IMR-90 (cell line): Measurements from ENCODE around the gene AS3MT. TPM values are rescaled to one million over a fixed set of nuclear protein-coding genes. Genes with fewer than 3 reads are reported as not detected.

ENCODE experiments used
- ATAC-seq: fragments of 200-7000 bp; cut with Tn5 transposase; 2 replicates; pipeline ENCODE4 v1.9.1; 2020; ENCODE audit warnings: low read depth, mild to moderate bottlenecking, moderate library complexity
- BruUV-seq: library from RNA; stranded (reverse); fragments of 400-500 nt; replicated peaks from 2 replicates; lab custom pipeline; 2021; lab: Mats Ljungman, UMichigan
- CTCF ChIA-PET: fragments of 300-600 bp; formaldehyde crosslinking; extraction: SDS; loops from one replicate; lab custom pipeline; 2021; ENCODE audit warnings: antibody characterized with exemption; lab: Yijun Ruan, JAX
- POLR2A ChIA-PET: fragments of 300-600 bp; sonication (Branson Sonifier 250); formaldehyde crosslinking; loops from one replicate; lab custom pipeline; 2022; ENCODE audit warnings: antibody characterized with exemption; ENCODE audit not compliant: unreplicated experiment; lab: Charles Lee
- DNase-seq: peaks from one replicate; pipeline ENCODE4 v3.0.0; 2013
- H2AFZ ChIP-seq: replicated peaks from 2 replicates; pipeline ENCODE3; 2013; ENCODE audit warnings: low read length, mild to moderate bottlenecking; ENCODE audit not compliant: poor library complexity
- H2AK5ac ChIP-seq: 2 replicates; pipeline ENCODE4 v1.6.1; 2013; ENCODE audit warnings: low read depth, low read length, inconsistent platforms
- H2AK9ac ChIP-seq: replicated peaks from 2 replicates; pipeline ENCODE3; 2013; ENCODE audit warnings: mild to moderate bottlenecking, low read depth, low read length, moderate library complexity; ENCODE audit not compliant: poor library complexity
- H2BK120ac ChIP-seq: 2 replicates; pipeline ENCODE4 v1.6.1; 2013; ENCODE audit warnings: low read depth, low read length, inconsistent platforms
- H2BK15ac ChIP-seq: 3 replicates; pipeline ENCODE4 v1.6.1; 2013; ENCODE audit warnings: low read depth, low read length, inconsistent platforms
- H2BK20ac ChIP-seq: 2 replicates; pipeline ENCODE4 v1.6.1; 2013; ENCODE audit warnings: low read depth, mild to moderate bottlenecking, inconsistent platforms, low read length, moderate library complexity
- H2BK5ac ChIP-seq: 2 replicates; pipeline ENCODE4 v1.6.1; 2013; ENCODE audit warnings: mild to moderate bottlenecking, low read depth, low read length, inconsistent platforms; ENCODE audit not compliant: poor library complexity, severe bottlenecking
- H3K14ac ChIP-seq: replicated peaks from 2 replicates; pipeline ENCODE4 v1.6.1; 2013; ENCODE audit warnings: low read depth, low read length, inconsistent platforms
- H3K18ac ChIP-seq: 2 replicates; pipeline ENCODE4 v1.6.1; 2013; ENCODE audit warnings: low read depth, low read length, control low read depth
- H3K23ac ChIP-seq: 2 replicates; pipeline ENCODE4 v1.6.1; 2013; ENCODE audit warnings: low read depth, low read length, inconsistent platforms
- H3K27ac ChIP-seq: 2 replicates; pipeline ENCODE4 v1.5.1; 2013; ENCODE audit warnings: mild to moderate bottlenecking, control low read depth, low read length; ENCODE audit not compliant: insufficient read depth
- H3K27me3 ChIP-seq: 2 replicates; pipeline ENCODE4 v1.6.1; 2013; ENCODE audit warnings: low read length; ENCODE audit not compliant: control insufficient read depth, insufficient read depth
- H3K36me3 ChIP-seq: 2 replicates; pipeline ENCODE4 v1.6.1; 2013; ENCODE audit warnings: low read length, mixed read lengths; ENCODE audit not compliant: control insufficient read depth, insufficient read depth
- H3K4ac ChIP-seq: 2 replicates; pipeline ENCODE4 v1.6.1; 2013; ENCODE audit warnings: low read depth, low read length, inconsistent platforms
- H3K4me1 ChIP-seq: 2 replicates; pipeline ENCODE4 v1.6.1; 2013; ENCODE audit warnings: low read length, mixed read lengths; ENCODE audit not compliant: control insufficient read depth, insufficient read depth
- H3K4me2 ChIP-seq: 2 replicates; pipeline ENCODE4 v1.6.1; 2013; ENCODE audit warnings: low read depth, mild to moderate bottlenecking, control low read depth, low read length, moderate library complexity
- H3K4me3 ChIP-seq: 2 replicates; pipeline ENCODE4 v1.5.1; 2013; ENCODE audit warnings: low read depth, mild to moderate bottlenecking, control low read depth, low read length, moderate library complexity; ENCODE audit not compliant: insufficient read depth
- H3K56ac ChIP-seq: 2 replicates; pipeline ENCODE4 v1.6.1; 2013; ENCODE audit warnings: low read length, inconsistent platforms; ENCODE audit not compliant: insufficient read depth; ENCODE audit errors: extremely low read depth
- H3K79me1 ChIP-seq, 2 experiments: 2 replicates each; pipeline ENCODE4 v1.6.1; 2013; ENCODE audit warnings: low read length in 2 of 2, inconsistent platforms in 1 of 2, low read depth in 1 of 2
- H3K9ac ChIP-seq: 2 replicates; pipeline ENCODE4 v1.6.1; 2013; ENCODE audit warnings: low read depth, low read length, control low read depth
- H3K9me1 ChIP-seq: 2 replicates; pipeline ENCODE4 v1.6.1; 2013; ENCODE audit warnings: low read length, inconsistent platforms; ENCODE audit not compliant: insufficient read depth
- H3K9me3 ChIP-seq: 2 replicates; pipeline ENCODE4 v1.6.1; 2013; ENCODE audit warnings: low read length; ENCODE audit not compliant: control insufficient read depth, insufficient read depth
- H4K20me1 ChIP-seq: 2 replicates; pipeline ENCODE4 v1.6.1; 2013; ENCODE audit warnings: low read length, inconsistent platforms; ENCODE audit not compliant: insufficient read depth
- H4K5ac ChIP-seq: 2 replicates; pipeline ENCODE4 v1.6.1; 2013; ENCODE audit warnings: mild to moderate bottlenecking, low read depth, low read length, control low read depth
- H4K8ac ChIP-seq, 2 experiments: 2 replicates each; pipeline ENCODE4 v1.6.1; 2013; ENCODE audit warnings: low read depth in 2 of 2, low read length in 2 of 2, control low read depth in 1 of 2, inconsistent platforms in 1 of 2
- H4K91ac ChIP-seq: 2 replicates; pipeline ENCODE4 v1.6.1; 2013; ENCODE audit warnings: low read depth, low read length, inconsistent platforms; ENCODE audit not compliant: insufficient read depth
- CEBPB ChIP-seq: IDR thresholded peaks from 2 replicates; pipeline ENCODE4 v1.6.1; 2012; ENCODE audit warnings: low read depth, low read length, improper control_type of control experiment
- MAZ ChIP-seq: IDR thresholded peaks from 2 replicates; pipeline ENCODE4 v1.6.1; 2012; ENCODE audit warnings: low read depth, mild to moderate bottlenecking, low read length, improper control_type of control experiment, moderate library complexity, borderline replicate concordance
- WGBS, 2 experiments: methylation state at CpG; one replicate each; pipeline versions ENCODE4 v1.1.5 to v1.1.7; 2013; ENCODE audit warnings: missing lambda C conversion rate in 2 of 2; ENCODE audit not compliant: insufficient read length in 1 of 2; ENCODE audit errors: extremely low coverage in 2 of 2; 5-methylcytosine and 5-hydroxymethylcytosine counted together
- dilution Hi-C: fragments of 300-500 bp; cut with HindIII; formaldehyde crosslinking; loops from one replicate; pipeline ENCODE4 v1.14.3; 2018; ENCODE audit warnings: low sequenced_read_pairs; ENCODE audit not compliant: unreplicated experiment
- in situ Hi-C: fragments of 300-500 bp; cut with MboI; formaldehyde crosslinking; loops from 3 replicates; pipeline ENCODE4 v1.14.3; 2019; ENCODE audit warnings: low sequenced_read_pairs, inconsistent platforms, mixed read lengths
- intact Hi-C: fragments of 100-400 bp; cut with micrococcal nuclease; formaldehyde crosslinking; loops from 2 replicates; pipeline ENCODE4 v1.10.0; 2022
- polyA plus RNA-seq, 3 experiments: library from polyadenylated mRNA; depleted of rRNA; stranded (reverse); fragments of >200 nt; gene quantifications; 2 replicates each; pipeline ENCODE4 v1.2.3, GENCODE V29; 2012; ENCODE audit warnings: low replicate concordance in 1 of 3
- total RNA-seq: library from RNA; depleted of rRNA; stranded (reverse); fragments of >200 nt; gene quantifications from 2 replicates; pipeline ENCODE4 v1.2.3, GENCODE V29; 2012
- TF ChIP-seq, protein P1 (sequence below): fragments of 150-350 bp; IDR thresholded peaks from 2 replicates; pipeline ENCODE4 v1.6.1; 2016; ENCODE audit warnings: low read depth, mild to moderate bottlenecking, low read length, moderate library complexity, borderline replicate concordance

AS3MT gene
- total and polyA plus RNA-seq, 2 of the 4 experiments (the other 2 are of a cell fraction), result 2.7 to 3.6 TPM

DNA sequence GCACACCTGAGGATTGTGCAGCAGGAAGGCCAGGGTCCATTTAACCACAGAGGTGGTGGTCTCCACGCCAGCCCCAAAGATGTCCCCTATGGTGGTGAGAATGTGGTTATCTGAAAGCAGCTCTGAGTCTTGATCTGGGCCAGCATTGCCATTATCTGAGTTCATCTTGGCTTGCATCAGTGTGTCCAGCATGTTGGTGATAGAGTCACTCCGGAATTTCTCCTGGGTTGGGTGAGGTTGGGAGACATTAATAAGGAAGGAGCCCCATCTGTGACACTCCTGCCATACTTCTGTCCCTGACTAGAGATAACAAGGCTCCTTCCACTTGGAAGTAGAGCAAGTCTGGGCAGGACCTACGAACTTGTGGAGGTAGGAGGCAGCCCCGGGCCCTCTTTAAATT lies 36.3 kb upstream of the AS3MT start:
- WGBS, 2 experiments, result no CpG with 5 or more reads among the region's 4 CpGs
- Histone ChIP-seq H2AK5ac (no peak overlapping the region), H3K9me1 (no peaks in the 10 kb centered on the region), H3K9ac (no peak overlapping the region), H4K91ac (no peak overlapping the region), H4K20me1 (no peaks in the 10 kb centered on the region), H2BK15ac (no peak overlapping the region), H3K27me3 (peaks cover 18% of the 10 kb centered on the region), H2BK5ac (no peak overlapping the region), H2AFZ (no peak overlapping the region), H3K79me1 (no peaks in the 10 kb centered on the region), H4K5ac (no peak overlapping the region), H3K23ac (no peak overlapping the region), H3K18ac (no peak overlapping the region), H3K4ac (no peak overlapping the region), H2BK20ac (no peak overlapping the region), H3K27ac (no peak overlapping the region), H3K4me1 (no peaks in the 10 kb centered on the region), H3K4me3 (no peak overlapping the region), H3K36me3 (no peaks in the 10 kb centered on the region), H3K9me3 (peaks cover 3% of the 10 kb centered on the region), H4K8ac (no peak overlapping the region), H2BK120ac (no peak overlapping the region), H3K56ac (no peak overlapping the region), H3K4me2 (no peak overlapping the region), H3K14ac (no peak overlapping the region), H2AK9ac (no peak overlapping the region)
- ChIA-PET POLR2A (no interaction called here), CTCF (no interaction called here)
- DNase-seq (peak; percentile 23), ATAC-seq (no peak)
- dilution Hi-C loops, result no loop called here
- no TSS peak for BruUV-seq
- TF ChIP-seq CEBPB, result peak; percentile 16; the same call in 1 of the 2 replicates
- TF ChIP-seq, protein P1, sequence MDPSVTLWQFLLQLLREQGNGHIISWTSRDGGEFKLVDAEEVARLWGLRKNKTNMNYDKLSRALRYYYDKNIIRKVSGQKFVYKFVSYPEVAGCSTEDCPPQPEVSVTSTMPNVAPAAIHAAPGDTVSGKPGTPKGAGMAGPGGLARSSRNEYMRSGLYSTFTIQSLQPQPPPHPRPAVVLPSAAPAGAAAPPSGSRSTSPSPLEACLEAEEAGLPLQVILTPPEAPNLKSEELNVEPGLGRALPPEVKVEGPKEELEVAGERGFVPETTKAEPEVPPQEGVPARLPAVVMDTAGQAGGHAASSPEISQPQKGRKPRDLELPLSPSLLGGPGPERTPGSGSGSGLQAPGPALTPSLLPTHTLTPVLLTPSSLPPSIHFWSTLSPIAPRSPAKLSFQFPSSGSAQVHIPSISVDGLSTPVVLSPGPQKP, result no peak
- TF ChIP-seq MAZ, result no peak
- intact Hi-C loops, result loop anchor here (10.0 kb wide), 2 partner anchors 412 to 652 kb away; partner anchors contain the start of gene RPEL1
- in situ Hi-C loops, result loop anchor here (5.0 kb wide), 2 partner anchors 101 to 239 kb away; no protein-coding TSS in a partner anchor
